Suprapubic skin (tissue), 4 donors: ENCODE data around the gene PTPRN2.

Experiments
- EP300 ChIP-seq: sonication (generic); formaldehyde crosslinking; IDR thresholded peaks from one replicate; pipeline ENCODE4 v1.6.1; 2017; ENCODE audit warnings: antibody characterized with exemption
- POLR2A ChIP-seq, 2 donors: fragments of 450-650 bp; IDR thresholded peaks; one replicate each; pipeline ENCODE4 v1.6.1; 2017; ENCODE audit warnings: antibody characterized with exemption in 2 of 2, mild to moderate bottlenecking in 2 of 2, moderate library complexity in 2 of 2
- POLR2AphosphoS5 ChIP-seq, 3 donors: sonication (generic); formaldehyde crosslinking; IDR thresholded peaks; one replicate each; pipeline ENCODE4 v1.6.1; 2017; ENCODE audit warnings: antibody characterized with exemption in 3 of 3
- TF ChIP-seq, protein P1 (sequence below), 2 donors: fragments of 200-600 bp in 1 of 2; fragments of 450-650 bp in 1 of 2; sonication (generic) in 1 of 2; IDR thresholded peaks; one replicate each; pipeline ENCODE4 v1.5.1; 2016 to 2019; ENCODE audit warnings: antibody characterized with exemption in 2 of 2, mild to moderate bottlenecking in 1 of 2, moderate library complexity in 1 of 2

DNA sequence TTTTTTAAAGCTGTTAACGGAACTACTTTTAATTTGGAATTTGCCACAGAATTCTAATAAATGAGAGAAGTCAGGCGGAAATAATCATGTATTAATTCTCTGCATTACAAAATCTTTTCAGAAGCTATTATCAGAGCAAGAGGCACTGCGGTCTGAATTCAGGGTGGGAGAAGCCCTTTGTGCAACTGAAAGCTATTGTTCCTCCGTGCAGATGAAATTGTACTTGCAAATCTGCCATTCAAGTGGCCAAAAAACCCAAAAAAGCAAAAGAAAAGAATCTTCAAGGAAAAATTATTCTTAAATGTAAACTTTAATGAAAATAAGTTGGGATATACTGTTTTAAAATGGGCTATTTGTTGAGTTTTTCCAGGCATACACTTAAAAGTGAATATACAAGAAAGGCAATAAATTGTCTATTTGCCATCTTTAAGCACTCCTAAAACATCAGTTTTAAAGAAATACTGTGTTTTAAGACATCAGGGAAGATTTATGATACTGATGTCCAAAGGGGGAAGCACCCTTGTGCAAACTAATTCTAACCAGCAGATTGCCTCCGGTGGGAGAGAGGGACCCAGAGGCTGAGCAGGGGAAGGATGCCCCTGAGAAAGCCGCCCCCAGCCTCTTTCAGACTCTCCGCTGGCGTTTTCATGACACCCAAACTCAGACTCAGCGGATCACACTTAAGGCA lies 899.6 kb downstream of the PTPRN2 start:
- TF ChIP-seq POLR2AphosphoS5 (IDR thresholded peaks at IDR 0.05): no peak
- TF ChIP-seq, protein P1, sequence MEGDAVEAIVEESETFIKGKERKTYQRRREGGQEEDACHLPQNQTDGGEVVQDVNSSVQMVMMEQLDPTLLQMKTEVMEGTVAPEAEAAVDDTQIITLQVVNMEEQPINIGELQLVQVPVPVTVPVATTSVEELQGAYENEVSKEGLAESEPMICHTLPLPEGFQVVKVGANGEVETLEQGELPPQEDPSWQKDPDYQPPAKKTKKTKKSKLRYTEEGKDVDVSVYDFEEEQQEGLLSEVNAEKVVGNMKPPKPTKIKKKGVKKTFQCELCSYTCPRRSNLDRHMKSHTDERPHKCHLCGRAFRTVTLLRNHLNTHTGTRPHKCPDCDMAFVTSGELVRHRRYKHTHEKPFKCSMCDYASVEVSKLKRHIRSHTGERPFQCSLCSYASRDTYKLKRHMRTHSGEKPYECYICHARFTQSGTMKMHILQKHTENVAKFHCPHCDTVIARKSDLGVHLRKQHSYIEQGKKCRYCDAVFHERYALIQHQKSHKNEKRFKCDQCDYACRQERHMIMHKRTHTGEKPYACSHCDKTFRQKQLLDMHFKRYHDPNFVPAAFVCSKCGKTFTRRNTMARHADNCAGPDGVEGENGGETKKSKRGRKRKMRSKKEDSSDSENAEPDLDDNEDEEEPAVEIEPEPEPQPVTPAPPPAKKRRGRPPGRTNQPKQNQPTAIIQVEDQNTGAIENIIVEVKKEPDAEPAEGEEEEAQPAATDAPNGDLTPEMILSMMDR (IDR thresholded peaks at IDR 0.05): no peak
- TF ChIP-seq EP300: no peak
- no peak for TF ChIP-seq POLR2A (IDR thresholded peaks at IDR 0.05)
